Breast epithelium (tissue), 3 donors: ENCODE measurements around the gene CACNA1H.

Source experiments
- CTCF ChIP-seq, 3 donors: fragments of 450-650 bp; IDR thresholded peaks; one replicate each; pipeline ENCODE4 v1.5.1; 2016 to 2017; ENCODE audit warnings: antibody characterized with exemption in 3 of 3, mild to moderate bottlenecking in 3 of 3, moderate library complexity in 3 of 3
- POLR2A ChIP-seq: fragments of 450-650 bp; IDR thresholded peaks from one replicate; pipeline ENCODE4 v1.6.1; 2016; ENCODE audit warnings: antibody characterized with exemption, mild to moderate bottlenecking, moderate library complexity
- POLR2AphosphoS5 ChIP-seq, 3 donors: sonication (generic); formaldehyde crosslinking; IDR thresholded peaks; one replicate each; pipeline ENCODE4 v1.6.1; 2017; ENCODE audit warnings: antibody characterized with exemption in 3 of 3

DNA sequence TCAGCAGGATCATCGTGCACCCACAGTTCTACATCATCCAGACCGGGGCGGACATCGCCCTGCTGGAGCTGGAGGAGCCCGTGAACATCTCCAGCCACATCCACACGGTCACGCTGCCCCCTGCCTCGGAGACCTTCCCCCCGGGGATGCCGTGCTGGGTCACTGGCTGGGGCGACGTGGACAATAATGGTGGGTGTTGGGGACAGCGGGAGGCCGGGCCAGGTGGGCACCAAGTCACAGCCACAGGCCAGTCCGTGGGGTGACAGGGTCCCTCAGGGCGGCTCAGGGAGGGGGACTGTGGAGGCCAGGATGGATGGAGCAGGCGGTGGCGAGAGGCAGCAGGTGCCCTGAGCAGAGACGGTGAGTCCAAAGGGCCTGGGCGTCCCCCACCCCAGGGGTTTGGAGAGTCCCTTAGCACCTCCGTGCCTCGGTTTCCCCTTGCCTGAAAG lies 104.0 kb downstream of the CACNA1H start:
- TF ChIP-seq CTCF (IDR thresholded peaks at IDR 0.05) (no peak), POLR2A (no peak), POLR2AphosphoS5 (IDR thresholded peaks at IDR 0.05) (no peak)
